PC-9 (cell line): ENCODE data around the gene SRGN. TPM values are rescaled to one million over a fixed set of nuclear protein-coding genes. Genes with fewer than 3 reads are reported as not detected.
"Not testable (repeated sequence)": the region's sequence is repeated elsewhere in the genome, so short reads cannot be mapped to it uniquely, and the experiment has no call there.

Source experiments
- Bru-seq: library from RNA; stranded (reverse); fragments of 400-500 nt; gene quantifications from one replicate; lab custom pipeline; 2021; lab: Mats Ljungman, UMichigan
- BruChase-seq, 2 experiments: library from RNA; stranded (reverse); fragments of 400-500 nt; gene quantifications; one replicate each; lab custom pipeline; 2021; lab: Mats Ljungman, UMichigan
- BruUV-seq: library from RNA; stranded (reverse); fragments of 400-500 nt; replicated peaks from 2 replicates; lab custom pipeline; 2021; lab: Mats Ljungman, UMichigan
- CTCF ChIA-PET: fragments of 300-600 bp; sonication (Branson Sonifier 250); formaldehyde crosslinking; loops from one replicate; lab custom pipeline; 2022; ENCODE audit warnings: antibody characterized with exemption; lab: Charles Lee
- POLR2A ChIA-PET: fragments of 300-600 bp; sonication (Branson Sonifier 250); formaldehyde crosslinking; loops from one replicate; lab custom pipeline; 2022; ENCODE audit warnings: antibody characterized with exemption; ENCODE audit not compliant: unreplicated experiment; lab: Charles Lee
- DNase-seq, 2 experiments: peaks; one replicate each; pipeline versions ENCODE4 v3.0.0 to v3.0.0-alpha.2; 2015 to 2022; ENCODE audit warnings: mixed read lengths in 1 of 2
- H2AFZ ChIP-seq: fragments of 200-600 bp; sonication (generic); 2 replicates; pipeline ENCODE4 v1.8.1; 2017; ENCODE audit warnings: antibody characterized with exemption
- H3F3A ChIP-seq: fragments of 200-600 bp; sonication (generic); 2 replicates; pipeline ENCODE4 v1.8.1; 2017; ENCODE audit warnings: antibody characterized with exemption, mild to moderate bottlenecking, low read depth; ENCODE audit not compliant: insufficient read depth
- H3K27ac ChIP-seq: fragments of 200-600 bp; sonication (generic); 2 replicates; pipeline ENCODE4 v1.6.1; 2016; ENCODE audit warnings: mixed run types
- H3K27me3 ChIP-seq: fragments of 200-600 bp; sonication (generic); 2 replicates; pipeline ENCODE4 v1.6.1; 2016; ENCODE audit warnings: low read depth, mixed run types; ENCODE audit not compliant: insufficient read depth
- H3K36me3 ChIP-seq: fragments of 200-600 bp; sonication (generic); 2 replicates; pipeline ENCODE4 v1.6.1; 2016; ENCODE audit warnings: low read depth, mixed run types
- H3K4me1 ChIP-seq: fragments of 200-600 bp; sonication (generic); replicated peaks from 2 replicates; pipeline ENCODE4 v1.6.1; 2016; ENCODE audit warnings: mixed run types; ENCODE audit not compliant: insufficient read depth
- H3K4me2 ChIP-seq: fragments of 200-600 bp; sonication (generic); 2 replicates; pipeline ENCODE4 v1.6.1; 2017; ENCODE audit warnings: mixed run types
- H3K4me3 ChIP-seq: fragments of 200-600 bp; sonication (generic); 2 replicates; pipeline ENCODE4 v1.6.1; 2016; ENCODE audit warnings: mixed run types
- H3K79me2 ChIP-seq: fragments of 200-600 bp; sonication (generic); 2 replicates; pipeline ENCODE4 v1.6.1; 2017; ENCODE audit warnings: low read depth, mixed run types
- H3K9me2 ChIP-seq: fragments of 200-600 bp; sonication (generic); 2 replicates; pipeline ENCODE4 v1.8.1; 2017; ENCODE audit warnings: mild to moderate bottlenecking; ENCODE audit not compliant: insufficient read depth
- H3K9me3 ChIP-seq: fragments of 200-600 bp; sonication (generic); 2 replicates; pipeline ENCODE4 v1.8.1; 2016; ENCODE audit warnings: low read depth; ENCODE audit not compliant: insufficient read depth
- H4K20me1 ChIP-seq: fragments of 200-600 bp; sonication (generic); 2 replicates; pipeline ENCODE4 v1.8.1; 2017; ENCODE audit not compliant: insufficient read depth
- CTCF ChIP-seq: fragments of 200-600 bp; sonication (generic); conservative IDR thresholded peaks from 2 replicates; pipeline ENCODE4 v1.6.1; 2017; ENCODE audit warnings: mixed run types, antibody characterized with exemption, mild to moderate bottlenecking, moderate library complexity
- EZH2 ChIP-seq: fragments of 200-600 bp; sonication (generic); IDR thresholded peaks from 2 replicates; pipeline ENCODE4 v1.8.0; 2017; ENCODE audit warnings: antibody characterized with exemption, low read depth
- intact Hi-C: fragments of 100-400 bp; cut with micrococcal nuclease; formaldehyde crosslinking; loops from one replicate; pipeline ENCODE4 v1.10.0; 2022; ENCODE audit not compliant: unreplicated experiment
- long read RNA-seq: library from polyadenylated mRNA; stranded (forward); transcript quantifications from one replicate; pipeline ENCODE4 v2.0.0, GENCODE V29; 2022
- total RNA-seq: library from RNA; stranded (reverse); gene quantifications from 2 replicates; pipeline ENCODE4 v1.2.3, GENCODE V29; 2021

The SRGN gene, protein sequence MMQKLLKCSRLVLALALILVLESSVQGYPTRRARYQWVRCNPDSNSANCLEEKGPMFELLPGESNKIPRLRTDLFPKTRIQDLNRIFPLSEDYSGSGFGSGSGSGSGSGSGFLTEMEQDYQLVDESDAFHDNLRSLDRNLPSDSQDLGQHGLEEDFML
- 57.4 and 58.9 TPM in 2 replicates for total RNA-seq
- percentile 78 among the genes with signal in this experiment for Bru-seq, nascent RNA
- BruChase-seq, experiment 1, labeled RNA remaining after a 2-hour chase, result percentile 67 among the genes with signal in this experiment
- percentile 94 among the genes with signal in this experiment for BruChase-seq, experiment 2, labeled RNA remaining after a 6-hour chase
- long read RNA-seq, transcript SRGN-201 (3 exons, 1,208 nt), result major isoform, 93 of 99 reads
- long read RNA-seq, partial matches to known transcripts, result 1 of 99 reads
- long read RNA-seq, other reads (novel, unspliced or antisense), result 5 of 99 reads

GRCh38 chr10:69087590-69088470 lies at the start of gene SRGN:
Gene SRGN, plus strand, starts transcription at chr10:69088103. Its CDS starts 55 bp downstream, at chr10:69088158.
- Histone ChIP-seq H3K4me2 (peak within 1 kb of the TSS; percentile 53), H3K4me1 (peaks cover 4% of the 10 kb centered on the region; the same call in 1 of the 2 replicates), H3K9me3 (no peaks in the 10 kb centered on the region), H3K36me3 (no peaks in the 10 kb centered on the region), H3K27ac (peak within 1 kb of the TSS; percentile 59), H3F3A (no peaks in the 10 kb centered on the region), H2AFZ (no peak within 1 kb of the TSS; the same call in 1 of the 2 replicates), H3K79me2 (peaks cover 9% of the 10 kb centered on the region; the same call in 1 of the 2 replicates), H4K20me1 (no peaks in the 10 kb centered on the region), H3K9me2 (no peaks in the 10 kb centered on the region), H3K27me3 (no peaks in the 10 kb centered on the region), H3K4me3 (peak within 1 kb of the TSS; percentile 48)
- CTCF ChIA-PET, result interaction anchor here (0.6 to 0.7 kb wide), 3 partner anchors 9 to 428 kb away, joined by 3 read pairs; partner anchors contain the start of gene DDX21
- TF ChIP-seq EZH2 (no peak), CTCF (no peak)
- POLR2A ChIA-PET, result interaction anchor here (0.5 to 0.9 kb wide), 3 partner anchors 60 to 757 kb away, joined by 3 to 12 read pairs (median 8); no protein-coding TSS in a partner anchor
- DNase-seq, result peak; percentile 23 to 63
- intact Hi-C loops, result no loop called here
- BruUV-seq, result no TSS peak

DNA sequence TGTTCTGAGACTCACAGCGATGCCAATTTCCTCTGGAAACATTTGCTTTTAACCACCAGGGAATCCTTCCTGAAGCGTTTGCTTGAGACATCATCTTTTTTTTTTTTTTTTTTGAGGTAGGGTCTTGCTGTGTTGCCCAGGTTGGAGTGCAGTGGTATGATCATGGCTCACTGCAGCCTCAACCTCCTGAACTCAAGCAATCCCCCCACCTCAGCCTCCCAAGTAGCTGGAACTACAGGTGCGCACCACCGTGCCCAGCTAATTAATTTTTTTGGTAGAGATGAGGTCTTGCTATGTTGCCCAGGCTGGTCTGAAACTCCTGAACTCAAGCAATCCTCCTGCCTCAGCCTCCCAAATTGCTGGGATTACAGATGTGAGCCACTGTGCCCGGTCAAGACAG lies 47.0 kb upstream of the SRGN start:
- intact Hi-C loops, H4K20me1 ChIP-seq, H2AFZ ChIP-seq, H3K9me3 ChIP-seq, H3K27ac ChIP-seq, H3K4me2 ChIP-seq, H3K9me2 ChIP-seq, DNase-seq, BruUV-seq, H3K36me3 ChIP-seq, H3K4me3 ChIP-seq, H3K27me3 ChIP-seq, H3K79me2 ChIP-seq, CTCF ChIA-PET: not testable (repeated sequence)
- peaks cover 17% of the 10 kb centered on the region for H3K4me1 ChIP-seq
- POLR2A ChIA-PET, result interaction anchor here (0.7 kb wide), 1 partner anchor 21 kb away, joined by 4 read pairs; no protein-coding TSS in a partner anchor
- H3F3A ChIP-seq, result peaks cover 21% of the 10 kb centered on the region; the same call in 1 of the 2 replicates

- Histone ChIP-seq H3K27ac (no peak overlapping the region), H3K27me3 (no peaks in the 10 kb centered on the region), H3K4me1 (peaks cover 25% of the 10 kb centered on the region), H3K4me2 (no peak overlapping the region), H3K79me2 (no peaks in the 10 kb centered on the region), H3K36me3 (no peaks in the 10 kb centered on the region), H3F3A (peaks cover 30% of the 10 kb centered on the region; the same call in 1 of the 2 replicates), H2AFZ (no peak overlapping the region), H3K4me3 (no peak overlapping the region), H3K9me3 (no peaks in the 10 kb centered on the region), H3K9me2 (no peaks in the 10 kb centered on the region), H4K20me1 (no peaks in the 10 kb centered on the region)
- BruUV-seq, result no TSS peak
- TF ChIP-seq CTCF, result no peak
- POLR2A ChIA-PET, result no interaction called here
- CTCF ChIA-PET, result interaction anchor here (0.5 kb wide), 1 partner anchor 28 kb away, joined by 3 read pairs; no protein-coding TSS in a partner anchor
- no peak for DNase-seq
- intact Hi-C loops, result no loop called here
Measured at GRCh38 chr10:69042417-69042816, 45.5 kb upstream of the SRGN start.
